Measurements from ENCODE around the gene EIF3F.
A peak's percentile ranks its signal among the peaks of the same experiment; 100 is the strongest.

EIF3F gene

GRCh38 chr11:7986768-7987559, at the start of gene EIF3F:
EIF3F (plus strand) TSS chr11:7987337; CDS start chr11:7987353, 16 bp downstream.
- peak; percentile 71 to 86 for DNase-seq (ENCODE audit: extremely low read depth in 1 of 2, low read depth in 1 of 2)

GRCh38 chr11:7941146-7941545, 46.0 kb upstream of the EIF3F start:
- DNase-seq (ENCODE audit: extremely low read depth in 1 of 2, low read depth in 1 of 2), result no peak

GRCh38 chr11:7941608-7942007, 45.5 kb upstream of the EIF3F start, which contains the start of gene OR10A3:
OR10A3 (minus strand) TSS chr11:7941708; CDS start chr11:7939520, 2,188 bp downstream.
- DNase-seq (ENCODE audit: extremely low read depth in 1 of 2, low read depth in 1 of 2), result no peak

- no peak for DNase-seq (ENCODE audit: extremely low read depth in 1 of 2, low read depth in 1 of 2)
Observed at GRCh38 chr11:7944123-7944522, 43.0 kb upstream of the EIF3F start.

- no peak for DNase-seq (ENCODE audit: extremely low read depth in 1 of 2, low read depth in 1 of 2)
Observed at GRCh38 chr11:7949934-7950333, 37.2 kb upstream of the EIF3F start.

- DNase-seq (ENCODE audit: extremely low read depth in 1 of 2, low read depth in 1 of 2), result no peak
Observed at GRCh38 chr11:7955191-7955590, 31.9 kb upstream of the EIF3F start.

GRCh38 chr11:7964261-7964660, 22.9 kb upstream of the EIF3F start:
- DNase-seq (ENCODE audit: extremely low read depth in 1 of 2, low read depth in 1 of 2), result no peak

- DNase-seq (ENCODE audit: extremely low read depth in 1 of 2, low read depth in 1 of 2), result no peak
Observed at GRCh38 chr11:7964873-7965272, 22.3 kb upstream of the EIF3F start.

GRCh38 chr11:7965386-7965785, 21.8 kb upstream of the EIF3F start, which contains the start of gene NLRP10:
NLRP10 (minus strand) TSS chr11:7965447; CDS start chr11:7963495, 1,952 bp downstream.
- no peak for DNase-seq (ENCODE audit: extremely low read depth in 1 of 2, low read depth in 1 of 2)

- DNase-seq (ENCODE audit: extremely low read depth in 1 of 2, low read depth in 1 of 2), result no peak
Observed at GRCh38 chr11:7967097-7967496, 20.0 kb upstream of the EIF3F start.

GRCh38 chr11:7967826-7968225, 19.3 kb upstream of the EIF3F start:
- no peak for DNase-seq (ENCODE audit: extremely low read depth in 1 of 2, low read depth in 1 of 2)

- no peak for DNase-seq (ENCODE audit: extremely low read depth in 1 of 2, low read depth in 1 of 2)
Observed at GRCh38 chr11:7968686-7969085, 18.5 kb upstream of the EIF3F start.

- no peak for DNase-seq (ENCODE audit: extremely low read depth in 1 of 2, low read depth in 1 of 2)
Observed at GRCh38 chr11:7969756-7970646, 17.1 kb upstream of the EIF3F start.

GRCh38 chr11:7971846-7972245, 15.3 kb upstream of the EIF3F start:
- DNase-seq (ENCODE audit: extremely low read depth in 1 of 2, low read depth in 1 of 2), result no peak

- no peak for DNase-seq (ENCODE audit: extremely low read depth in 1 of 2, low read depth in 1 of 2)
Observed at GRCh38 chr11:7973011-7973410, 14.1 kb upstream of the EIF3F start.

- DNase-seq (ENCODE audit: extremely low read depth in 1 of 2, low read depth in 1 of 2), result no peak
Observed at GRCh38 chr11:7974668-7975067, 12.5 kb upstream of the EIF3F start.

GRCh38 chr11:7977232-7977917, 9.8 kb upstream of the EIF3F start:
- DNase-seq (ENCODE audit: extremely low read depth in 1 of 2, low read depth in 1 of 2), result no peak

GRCh38 chr11:7981619-7982157, 5.4 kb upstream of the EIF3F start:
- no peak for DNase-seq (ENCODE audit: extremely low read depth in 1 of 2, low read depth in 1 of 2)

GRCh38 chr11:7982582-7983119, 4.5 kb upstream of the EIF3F start:
- no peak for DNase-seq (ENCODE audit: extremely low read depth in 1 of 2, low read depth in 1 of 2)

- no peak for DNase-seq (ENCODE audit: extremely low read depth in 1 of 2, low read depth in 1 of 2)
Observed at GRCh38 chr11:7983832-7984590, 3.1 kb upstream of the EIF3F start.
